ENCODE measurements around the gene TRIB2.

The TRIB2 gene

DNA sequence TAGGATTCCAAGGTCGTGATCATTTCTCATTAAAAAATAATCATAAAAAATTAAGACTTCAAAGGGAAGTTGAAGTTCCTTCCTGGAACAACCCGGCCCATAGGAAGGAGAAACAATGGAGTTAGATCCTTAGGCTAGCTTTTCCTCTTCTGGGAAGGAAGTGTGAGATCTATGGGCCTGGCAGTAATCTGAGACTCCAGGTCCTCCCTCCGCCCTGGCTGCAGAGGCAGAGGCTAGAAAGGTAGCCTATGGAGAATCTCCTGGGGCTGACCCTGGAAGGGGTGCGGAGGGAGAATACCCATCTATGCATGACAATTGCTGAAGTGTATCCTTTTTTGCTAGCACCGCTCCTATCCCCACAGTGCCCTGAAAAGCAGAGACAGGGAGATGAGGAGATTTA, 37.9 kb downstream of the TRIB2 start:
- no peak for DNase-seq

DNA sequence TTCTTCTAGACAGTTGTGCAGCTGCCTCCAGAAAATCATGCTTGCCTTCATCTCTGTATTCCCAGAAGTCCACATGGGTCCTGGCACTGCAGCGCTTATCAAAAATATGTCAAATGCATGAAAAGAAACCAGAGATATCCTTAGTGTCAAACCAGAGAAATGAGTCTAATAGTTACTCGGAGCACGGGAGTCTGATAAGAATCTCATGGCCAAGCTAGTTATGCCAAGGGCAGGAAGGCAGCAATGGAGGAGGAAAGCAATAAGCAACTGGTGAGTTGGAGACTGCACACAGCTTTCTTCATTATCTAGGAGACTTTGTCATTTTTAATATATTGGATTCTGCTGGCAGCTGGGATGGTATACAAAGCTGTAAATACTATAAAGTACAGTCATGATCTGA, 38.6 kb downstream of the TRIB2 start:
- no peak for DNase-seq

DNA sequence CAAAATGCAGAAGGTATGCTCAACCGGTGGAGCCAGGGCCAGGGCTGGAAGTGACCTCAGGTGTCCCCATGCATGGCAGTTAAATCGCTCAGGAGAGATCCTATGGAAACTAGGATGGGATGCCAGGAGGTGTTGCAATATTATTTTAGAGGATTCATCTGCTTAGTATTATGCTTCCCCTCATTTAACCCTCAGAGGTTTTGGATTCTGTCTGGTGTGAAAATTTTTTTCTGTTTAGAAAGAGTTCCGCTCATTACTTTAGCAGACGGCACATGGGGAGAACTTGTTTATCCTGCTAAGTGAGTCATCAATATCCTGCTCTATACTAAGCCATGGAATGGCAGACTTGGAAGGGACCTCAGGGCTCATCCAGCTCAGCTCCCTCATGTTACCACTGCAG, 42.5 kb downstream of the TRIB2 start:
- DNase-seq: no peak

DNA sequence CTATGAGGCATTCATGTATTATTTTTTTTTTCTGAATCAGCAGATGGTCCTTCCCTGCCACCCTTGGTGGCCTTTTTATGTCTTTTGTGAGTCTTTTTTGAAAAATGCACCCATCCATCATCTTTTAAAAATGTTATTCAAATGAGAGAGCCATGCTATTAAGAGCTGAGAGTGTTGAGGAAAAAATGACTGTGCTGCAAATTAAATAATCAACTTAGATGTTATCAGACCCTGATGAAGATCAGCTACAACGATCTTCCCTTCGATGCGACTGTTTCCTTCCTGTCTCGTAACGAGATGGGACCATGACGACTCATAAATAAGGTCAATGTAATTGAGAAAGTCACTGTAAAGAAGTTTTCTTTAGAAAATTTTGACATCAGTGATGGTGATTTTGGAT, 44.4 kb downstream of the TRIB2 start:
- DNase-seq: no peak

DNA sequence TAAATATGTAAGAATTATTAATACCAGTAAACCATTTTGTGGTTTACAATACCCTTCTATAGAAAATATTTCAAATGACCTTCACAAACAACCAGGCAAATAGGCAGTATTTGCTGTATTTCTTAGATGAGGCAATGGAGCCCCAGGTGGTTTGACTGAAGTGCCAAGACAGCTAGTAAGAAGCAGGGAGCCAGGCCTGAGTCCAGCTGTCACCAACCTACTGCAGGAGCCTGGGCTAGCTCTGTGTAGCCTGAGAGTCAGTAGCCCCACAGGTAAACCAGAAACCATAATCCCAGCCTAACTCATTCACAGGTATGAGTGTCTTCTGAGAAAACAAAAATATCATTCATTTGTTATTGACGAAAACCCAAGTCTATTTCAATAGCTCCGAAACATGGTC, 45.6 kb downstream of the TRIB2 start:
- DNase-seq: no peak

DNA sequence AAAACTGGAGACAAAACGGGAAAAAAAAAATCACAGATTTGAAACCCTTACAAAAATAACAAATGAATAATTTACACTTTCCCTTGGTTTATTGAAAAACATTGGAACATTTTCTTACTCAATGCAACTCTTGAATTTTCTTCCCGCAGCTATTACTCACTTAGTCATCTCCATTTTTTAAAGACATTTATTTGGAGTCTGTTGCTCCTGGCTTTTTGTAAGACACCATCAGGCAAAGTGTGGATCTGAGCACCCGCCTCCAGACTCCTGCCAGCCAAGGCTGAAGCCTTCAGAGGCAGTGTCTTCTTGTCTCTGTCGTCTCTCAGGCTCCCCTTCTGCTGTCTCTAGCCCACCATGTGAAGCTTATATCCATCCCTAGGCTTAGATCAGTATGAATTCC, 46.2 kb downstream of the TRIB2 start:
- DNase-seq: no peak

- DNase-seq: no peak
Observed at GRCh38 chr2:12763486-12763885, 46.8 kb downstream of the TRIB2 start.

DNA sequence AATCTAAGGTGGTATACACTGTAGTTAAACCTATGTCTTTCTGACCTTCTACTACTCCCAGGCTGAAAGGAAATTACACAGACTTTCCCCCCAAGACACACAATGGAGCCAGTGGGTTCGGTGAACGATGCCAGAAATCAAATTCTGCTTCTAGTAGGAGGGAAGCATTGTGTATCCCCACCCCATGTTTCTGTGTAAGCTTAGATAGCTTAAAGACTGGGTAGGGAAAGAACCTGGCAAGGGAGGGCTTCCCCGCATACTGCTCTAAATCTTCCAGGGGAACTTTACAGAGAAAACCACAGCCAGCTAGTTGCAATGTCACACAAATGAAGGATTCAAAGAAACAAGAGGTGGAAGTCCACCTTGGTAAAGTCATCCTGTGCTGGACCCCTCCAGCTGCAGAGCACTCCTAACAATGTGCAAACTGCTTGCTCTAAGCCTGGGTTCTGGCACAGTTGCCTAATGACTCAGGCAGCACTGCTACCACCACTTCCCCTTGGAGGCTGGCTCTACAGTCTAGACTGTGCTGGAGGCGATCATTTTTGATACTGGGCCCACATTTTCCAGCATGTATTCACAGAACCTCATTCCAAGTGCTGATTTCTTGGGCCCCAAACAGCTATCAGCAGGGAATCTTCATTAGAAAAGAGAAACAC, 47.5 kb downstream of the TRIB2 start:
- no peak for DNase-seq

GRCh38 chr2:12764849-12765605, 48.3 kb downstream of the TRIB2 start:
- DNase-seq: no peak

GRCh38 chr2:12766421-12766879, 49.7 kb downstream of the TRIB2 start:
- no peak for DNase-seq

- DNase-seq: no peak
Observed at GRCh38 chr2:12767541-12767940, 50.8 kb downstream of the TRIB2 start.

GRCh38 chr2:12767996-12768624, 51.4 kb downstream of the TRIB2 start:
- DNase-seq: no peak

DNA sequence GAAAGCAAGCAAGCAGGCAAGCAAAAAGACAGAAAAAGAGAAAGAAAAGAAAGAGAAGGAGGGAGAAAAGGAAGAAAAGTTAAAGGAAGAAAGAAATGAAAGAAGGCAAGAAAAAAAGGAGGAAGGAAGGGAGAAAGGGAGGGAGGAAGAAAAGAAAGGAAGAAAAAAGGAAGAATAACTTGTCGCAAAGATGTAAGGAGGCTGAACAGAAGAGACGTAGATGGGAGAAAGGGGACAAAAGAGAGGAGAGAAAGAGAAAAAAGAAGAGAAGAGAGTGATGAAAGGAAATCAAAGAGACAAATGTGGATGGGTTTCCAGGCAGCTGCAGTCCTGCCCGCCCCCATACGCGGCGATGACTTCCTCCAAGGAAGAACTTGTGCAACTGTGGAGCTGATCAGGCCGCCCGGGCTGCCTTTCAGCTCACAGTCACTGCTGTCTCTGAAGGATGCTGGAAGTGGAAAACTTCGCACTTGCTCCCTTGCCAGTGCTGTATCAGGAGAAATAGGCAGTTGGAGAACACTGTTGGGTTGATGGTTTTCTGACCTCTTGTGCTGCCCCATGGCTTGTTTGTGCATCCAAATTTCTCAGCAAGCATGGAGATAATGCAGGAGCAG, 52.9 kb downstream of the TRIB2 start:
- DNase-seq: no peak

DNA sequence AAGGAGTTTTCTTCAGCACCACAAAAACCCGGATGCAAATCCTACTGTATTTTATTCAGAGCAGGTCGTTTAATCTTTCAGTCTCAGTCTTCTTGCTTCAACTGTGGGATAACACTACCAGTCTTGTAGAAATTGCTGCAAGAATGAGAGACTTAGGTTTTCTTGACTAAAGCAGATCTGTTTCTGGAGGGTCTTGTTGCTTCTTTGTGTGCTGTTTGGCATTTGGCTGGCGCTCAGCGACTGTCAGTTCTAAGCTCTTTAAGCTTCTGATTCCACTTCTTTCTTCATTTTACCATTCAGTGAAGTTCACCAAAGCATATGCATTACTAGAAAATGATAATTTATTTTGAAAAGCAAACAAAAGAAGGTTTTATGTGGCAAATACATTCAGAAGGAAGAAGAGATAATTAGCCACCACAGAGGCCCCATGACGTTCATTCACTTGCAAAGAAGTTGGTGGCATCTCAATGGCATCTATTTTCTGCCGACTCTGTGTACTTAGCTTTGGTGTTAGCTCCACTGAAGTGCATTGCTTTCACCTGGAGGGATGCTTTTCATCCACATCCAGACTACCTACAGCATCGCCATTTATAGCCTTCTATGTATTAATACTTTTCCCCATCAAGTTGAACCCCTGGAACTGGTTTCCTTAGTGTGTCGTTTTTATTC, 53.7 kb downstream of the TRIB2 start:
- no peak for DNase-seq

- no peak for DNase-seq
Observed at GRCh38 chr2:12771154-12771553, 54.4 kb downstream of the TRIB2 start.

DNA sequence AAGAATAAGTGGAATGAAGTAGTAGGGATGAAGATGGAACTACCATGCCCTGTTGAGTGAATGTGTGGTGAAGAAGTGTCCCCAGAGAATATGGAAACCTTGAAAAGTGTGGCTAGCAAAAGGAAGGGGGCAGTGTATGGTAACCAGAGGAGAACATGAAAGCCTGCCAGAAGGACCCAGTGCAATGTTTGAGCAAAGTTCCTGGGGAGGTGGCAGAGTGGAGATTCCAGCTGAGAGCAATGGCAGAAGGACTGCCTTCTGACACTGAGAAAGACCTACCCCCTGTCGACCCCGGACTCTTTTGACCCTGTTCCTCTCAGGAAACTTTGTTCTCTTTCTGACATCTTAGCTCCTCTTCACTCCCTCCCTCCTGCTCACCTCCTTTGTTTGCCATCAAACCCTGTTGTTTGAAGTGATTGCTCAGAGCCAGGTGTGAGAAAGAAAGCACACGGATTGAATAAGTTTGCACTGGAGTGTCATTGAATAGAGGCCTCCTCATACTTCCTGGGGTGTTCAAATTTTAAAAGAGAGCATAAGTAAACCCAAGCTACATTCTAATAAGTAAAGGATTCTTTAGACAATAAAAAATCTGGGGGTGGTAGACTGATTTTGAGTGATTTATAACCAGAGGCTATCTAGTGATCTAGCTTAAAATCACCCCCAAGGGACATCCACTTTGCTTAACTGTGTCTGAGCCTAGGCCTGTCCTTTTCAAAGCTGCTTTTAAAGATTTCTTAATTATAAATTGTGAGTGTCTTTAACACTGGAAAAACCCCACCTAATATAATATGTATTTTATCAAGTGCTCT, 57.1 kb downstream of the TRIB2 start:
- no peak for DNase-seq

DNA sequence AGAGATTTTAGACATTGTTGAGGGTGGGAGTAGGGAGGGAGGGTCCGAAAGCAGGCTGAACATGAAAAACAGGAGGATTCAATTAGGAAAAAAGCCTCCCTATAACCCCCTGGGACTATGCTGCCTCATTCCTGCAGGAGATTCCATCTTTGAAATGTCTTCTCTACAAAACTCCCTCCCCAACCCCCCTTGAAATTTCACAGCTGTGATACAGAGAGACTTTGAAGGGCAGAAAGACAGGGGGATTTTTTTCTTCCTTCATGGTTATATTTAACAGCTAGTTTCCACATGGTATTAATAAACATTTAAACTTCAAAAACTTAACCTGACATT, 57.6 kb downstream of the TRIB2 start:
- no peak for DNase-seq

- no peak for DNase-seq
Observed at GRCh38 chr2:12776521-12776961, 59.8 kb downstream of the TRIB2 start.

DNA sequence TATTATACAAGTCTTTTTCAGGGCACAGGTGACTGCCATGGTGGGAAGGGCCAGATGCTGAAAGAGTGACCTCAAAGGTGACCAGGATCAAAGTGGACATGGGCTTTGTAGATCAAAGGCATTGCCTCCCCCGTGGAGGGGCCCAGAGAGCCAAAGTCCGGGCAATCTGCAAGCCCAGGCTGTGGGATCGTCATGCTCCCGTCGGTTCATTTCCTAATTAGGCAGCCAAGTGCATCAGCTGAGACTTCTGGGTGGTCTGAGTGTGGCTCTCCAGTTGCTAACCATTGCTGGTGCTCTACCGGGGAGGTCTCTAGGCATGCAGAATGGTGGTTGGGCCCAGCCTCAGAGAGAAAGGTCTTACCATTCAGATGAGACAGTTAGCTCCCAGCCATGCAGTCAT, 61.6 kb downstream of the TRIB2 start:
- DNase-seq: no peak

- no peak for DNase-seq
Observed at GRCh38 chr2:12778811-12779579, 62.3 kb downstream of the TRIB2 start.

DNA sequence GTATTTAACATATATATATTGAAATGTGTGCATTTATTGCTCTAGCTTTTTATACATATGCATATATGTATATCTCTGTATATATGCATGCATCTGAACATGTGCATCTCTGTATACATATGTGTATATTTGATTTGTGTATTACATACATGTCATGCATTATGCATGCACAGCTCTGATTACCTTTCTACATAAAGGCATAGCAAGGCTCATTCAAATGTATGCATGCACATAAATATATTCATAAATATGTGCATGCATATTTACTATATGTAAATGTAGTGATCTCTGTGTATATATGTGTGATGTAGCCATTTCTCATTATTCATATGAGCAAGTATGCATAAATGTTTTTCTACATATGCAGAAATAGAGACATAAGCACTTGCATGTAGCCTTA, 64.6 kb downstream of the TRIB2 start:
- no peak for DNase-seq
